Measurements from ENCODE around the gene KCNJ2.

Gene KCNJ2

GRCh38 chr17:70206361-70207010 lies 37.2 kb downstream of the KCNJ2 start:
- DNase-seq, result no peak

- DNase-seq, result no peak
These were observed 37.9 kb downstream of the KCNJ2 start for GRCh38 chr17:70207184-70207583.

DNA sequence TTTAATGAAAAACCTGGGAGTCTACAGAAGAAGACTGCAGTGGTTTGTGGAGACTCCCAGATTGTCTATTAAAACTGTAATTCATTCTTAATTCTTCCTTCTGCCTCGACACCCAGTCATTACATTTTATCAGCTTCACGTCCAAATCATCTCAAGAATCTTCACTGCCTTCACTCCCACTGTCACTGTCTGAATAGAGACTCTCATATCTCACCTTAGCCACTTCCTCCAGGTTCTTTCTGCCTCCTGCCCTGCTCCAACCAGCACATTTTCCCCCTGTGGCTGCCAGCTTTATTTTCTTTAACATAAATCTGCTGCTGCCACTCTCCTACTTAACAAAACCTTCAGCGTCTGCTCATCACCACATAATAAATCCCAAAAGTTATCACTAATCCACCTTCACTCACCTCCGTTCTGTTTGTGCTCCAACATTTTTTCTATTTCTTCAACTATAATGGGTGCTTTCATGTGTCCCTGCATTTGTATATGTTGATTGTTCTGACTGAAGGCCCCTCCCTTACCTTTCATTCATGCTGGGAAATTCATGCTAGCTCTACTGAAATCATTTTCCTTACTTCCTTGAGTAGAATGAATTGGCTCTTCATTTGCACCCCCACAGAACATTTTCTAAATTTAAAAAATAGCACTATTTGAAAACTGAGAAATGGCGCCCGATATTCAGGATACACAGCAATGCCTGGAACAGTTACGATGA lies 38.9 kb downstream of the KCNJ2 start:
- no peak for DNase-seq

DNA sequence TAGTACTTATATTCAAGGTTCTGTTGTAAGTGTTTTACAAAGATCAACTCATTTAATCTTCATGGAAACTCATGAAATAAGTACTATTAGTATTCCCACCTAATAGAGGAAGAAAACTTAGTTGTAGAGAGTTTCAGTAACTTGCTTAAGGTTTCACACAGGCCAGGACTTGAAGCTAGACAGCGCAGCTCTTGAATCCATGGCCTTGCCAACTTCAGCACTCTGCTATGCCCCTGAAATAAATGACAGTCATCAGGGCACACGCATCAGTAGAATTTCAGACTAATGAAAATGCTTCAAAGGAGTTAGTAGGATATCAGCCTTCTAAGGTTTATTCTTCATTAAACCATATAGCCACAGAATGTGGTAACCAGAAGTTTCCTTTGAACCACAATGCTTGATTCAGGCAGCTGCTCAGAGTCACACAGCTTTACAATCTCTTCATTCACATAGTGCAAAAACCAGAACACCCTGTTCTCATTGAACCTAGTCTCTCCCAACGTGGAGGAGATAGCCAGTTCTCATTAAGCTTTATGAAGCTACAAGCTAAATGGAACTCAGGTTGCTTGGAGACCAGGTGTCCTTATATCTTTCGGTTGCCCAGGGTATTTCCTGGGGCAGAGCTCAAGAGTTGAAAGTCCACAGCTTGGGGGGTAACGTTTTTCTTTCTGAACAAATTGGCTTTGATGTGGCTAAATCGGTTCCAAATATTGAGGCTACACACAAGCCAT lies 39.7 kb downstream of the KCNJ2 start:
- no peak for DNase-seq

- no peak for DNase-seq
These were observed 46.3 kb downstream of the KCNJ2 start for GRCh38 chr17:70215656-70216055.

DNA sequence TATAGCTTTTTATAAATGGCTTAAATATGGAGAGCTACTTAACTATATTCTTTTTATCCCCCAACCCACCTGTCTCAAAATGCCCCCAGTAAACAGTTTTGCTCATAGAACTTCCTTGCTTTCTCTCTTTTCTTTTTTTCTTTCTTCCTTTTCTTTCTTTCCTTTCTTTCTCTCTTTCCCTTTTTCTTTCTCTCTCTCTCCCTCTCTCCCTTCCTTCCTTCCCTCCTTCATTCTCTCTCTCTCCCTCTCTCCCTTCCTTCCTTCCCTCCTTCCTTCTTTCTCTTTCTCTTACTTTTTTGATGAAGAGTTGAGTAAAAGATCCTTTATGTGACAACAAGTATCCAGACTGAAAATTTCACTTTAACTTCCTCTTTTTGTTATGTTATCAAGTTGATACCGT lies 48.2 kb downstream of the KCNJ2 start:
- no peak for DNase-seq

DNA sequence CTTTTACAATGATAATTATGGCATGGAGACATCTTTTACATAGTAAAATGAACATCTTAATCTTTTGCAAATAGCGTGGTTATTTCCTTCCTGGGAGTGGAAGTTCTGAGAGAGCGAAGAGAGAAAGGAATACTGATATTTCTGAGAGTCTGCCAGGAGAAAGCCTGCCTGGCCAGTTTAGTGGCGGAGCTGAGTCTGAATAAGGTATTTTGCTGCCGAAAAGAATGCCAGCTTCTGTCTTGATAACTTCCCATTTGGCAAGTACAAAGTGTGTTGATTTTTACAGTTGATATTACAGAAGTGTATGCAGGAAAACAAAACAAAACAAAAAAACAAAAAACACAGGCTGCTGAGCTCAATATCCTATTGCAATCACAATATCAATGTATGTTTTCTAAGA lies 55.9 kb downstream of the KCNJ2 start:
- no peak for DNase-seq
